ENCODE data around the gene MYL7. TPM values are rescaled to one million over a fixed set of nuclear protein-coding genes. Genes with fewer than 3 reads are reported as not detected.

The MYL7 gene
- total and polyA plus RNA-seq, 2 of the 13 experiments (the other 11 are each of a cell fraction or from before 2014, with no cell fraction given) = 1.8 TPM; not detected in 1

GRCh38 chr7:44105832-44106231, 35.3 kb downstream of the MYL7 start:
- Histone ChIP-seq H2AFZ (ENCODE audit: low read length) (no peak overlapping the region), H3K4me1 (ENCODE audit: insufficient read depth, low read length) (peaks cover 23% of the 10 kb centered on the region), H3K4me3 (replicated peaks in 1 of 3; ENCODE audit: insufficient read depth in 1 of 3, low read depth in 2 of 3, low read length in 3 of 3) (no peak overlapping the region), H3K27ac (ENCODE audit: extremely low read length, insufficient read depth, low read length) (no peak overlapping the region), H3K4me2 (ENCODE audit: low read depth, low read length) (no peak overlapping the region), H3K27me3 (ENCODE audit: control insufficient read depth in 1 of 2, insufficient read depth in 2 of 2, low read length in 2 of 2) (peaks cover 10 to 50% of the 10 kb centered on the region in 2 experiments; a peak in 4 of 5 replicates), H3K79me2 (ENCODE audit: insufficient read depth, low read length) (no peaks in the 10 kb centered on the region), H3K9me3 (ENCODE audit: low read length) (no peaks in the 10 kb centered on the region), H4K20me1 (ENCODE audit: insufficient read depth, low read length) (no peaks in the 10 kb centered on the region), H3K9ac (ENCODE audit: insufficient read depth, low read depth, low read length) (no peak overlapping the region), H3K36me3 (replicated peaks in 1 of 2; ENCODE audit: control insufficient read depth in 1 of 2, insufficient read depth in 2 of 2, low read length in 2 of 2) (no peaks in the 10 kb centered on the region)
- TF ChIP-seq, protein P1, sequence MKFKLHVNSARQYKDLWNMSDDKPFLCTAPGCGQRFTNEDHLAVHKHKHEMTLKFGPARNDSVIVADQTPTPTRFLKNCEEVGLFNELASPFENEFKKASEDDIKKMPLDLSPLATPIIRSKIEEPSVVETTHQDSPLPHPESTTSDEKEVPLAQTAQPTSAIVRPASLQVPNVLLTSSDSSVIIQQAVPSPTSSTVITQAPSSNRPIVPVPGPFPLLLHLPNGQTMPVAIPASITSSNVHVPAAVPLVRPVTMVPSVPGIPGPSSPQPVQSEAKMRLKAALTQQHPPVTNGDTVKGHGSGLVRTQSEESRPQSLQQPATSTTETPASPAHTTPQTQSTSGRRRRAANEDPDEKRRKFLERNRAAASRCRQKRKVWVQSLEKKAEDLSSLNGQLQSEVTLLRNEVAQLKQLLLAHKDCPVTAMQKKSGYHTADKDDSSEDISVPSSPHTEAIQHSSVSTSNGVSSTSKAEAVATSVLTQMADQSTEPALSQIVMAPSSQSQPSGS (CRISPR knock-in tag; IDR thresholded peaks at IDR 0.05) = no peak
- no peak for TF ChIP-seq ZNF33A (CRISPR knock-in tag; IDR thresholded peaks at IDR 0.05; ENCODE audit: borderline replicate concordance)
- TF ChIP-seq ATF7-NPFF (CRISPR knock-in tag; IDR thresholded peaks at IDR 0.05; ENCODE audit: low read depth) = no peak
- TF ChIP-seq, protein P2, sequence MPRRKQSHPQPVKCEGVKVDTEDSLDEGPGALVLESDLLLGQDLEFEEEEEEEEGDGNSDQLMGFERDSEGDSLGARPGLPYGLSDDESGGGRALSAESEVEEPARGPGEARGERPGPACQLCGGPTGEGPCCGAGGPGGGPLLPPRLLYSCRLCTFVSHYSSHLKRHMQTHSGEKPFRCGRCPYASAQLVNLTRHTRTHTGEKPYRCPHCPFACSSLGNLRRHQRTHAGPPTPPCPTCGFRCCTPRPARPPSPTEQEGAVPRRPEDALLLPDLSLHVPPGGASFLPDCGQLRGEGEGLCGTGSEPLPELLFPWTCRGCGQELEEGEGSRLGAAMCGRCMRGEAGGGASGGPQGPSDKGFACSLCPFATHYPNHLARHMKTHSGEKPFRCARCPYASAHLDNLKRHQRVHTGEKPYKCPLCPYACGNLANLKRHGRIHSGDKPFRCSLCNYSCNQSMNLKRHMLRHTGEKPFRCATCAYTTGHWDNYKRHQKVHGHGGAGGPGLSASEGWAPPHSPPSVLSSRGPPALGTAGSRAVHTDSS (CRISPR knock-in tag; conservative IDR thresholded peaks at IDR 0.05) = no peak
- no peak for TF ChIP-seq MED8 (CRISPR knock-in tag; IDR thresholded peaks at IDR 0.05; ENCODE audit: insufficient replicate concordance)
- TF ChIP-seq ZSCAN21 (CRISPR knock-in tag; IDR thresholded peaks at IDR 0.05; ENCODE audit: borderline replicate concordance) = no peak
- no peak for TF ChIP-seq KMT2A (CRISPR knock-in tag; IDR thresholded peaks at IDR 0.05)
- TF ChIP-seq ETS1 (CRISPR knock-in tag; IDR thresholded peaks at IDR 0.05) = no peak
- TF ChIP-seq ZZZ3 (CRISPR knock-in tag; IDR thresholded peaks at IDR 0.05; ENCODE audit: borderline replicate concordance) = no peak
- no peak for TF ChIP-seq HMG20B (CRISPR knock-in tag; conservative IDR thresholded peaks at IDR 0.05)
- TF ChIP-seq IRF1 (CRISPR knock-in tag; IDR thresholded peaks at IDR 0.05; ENCODE audit: low read depth) = no peak
- TF ChIP-seq JDP2 (CRISPR knock-in tag; IDR thresholded peaks at IDR 0.05; ENCODE audit: borderline replicate concordance) = no peak
- TF ChIP-seq, protein P3, sequence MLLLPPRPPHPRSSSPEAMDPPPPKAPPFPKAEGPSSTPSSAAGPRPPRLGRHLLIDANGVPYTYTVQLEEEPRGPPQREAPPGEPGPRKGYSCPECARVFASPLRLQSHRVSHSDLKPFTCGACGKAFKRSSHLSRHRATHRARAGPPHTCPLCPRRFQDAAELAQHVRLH (CRISPR knock-in tag; IDR thresholded peaks at IDR 0.05; ENCODE audit: borderline replicate concordance, low read depth) = no peak
- no peak for TF ChIP-seq BCLAF1 (IDR thresholded peaks at IDR 0.05)
- no peak for TF ChIP-seq ZBTB21 (CRISPR knock-in tag; IDR thresholded peaks at IDR 0.05)
- TF ChIP-seq ZEB1 (IDR thresholded peaks at IDR 0.05; ENCODE audit: insufficient replicate concordance, low read depth) = no peak
- BruUV-seq (replicated peaks) = no TSS peak
- FAIRE-seq (no peak), ATAC-seq (no peak), DNase-seq (ENCODE audit: low spot score) (no peak)
- ChIA-PET CTCF (ENCODE audit: low intra/inter-chr PET ratio, low total read pairs) (no interaction called here), POLR2A (no interaction called here)
- in situ Hi-C loops (cut with HindIII; ENCODE audit: extremely low pct_ligation_motif_present, low pct_unique_long_range_greater_than_20kb) (no loop called here), intact Hi-C loops (cut with micrococcal nuclease; ENCODE audit: unreplicated experiment) (no loop called here)
- WGBS (ENCODE audit: low lambda C conversion rate) = 6% methylated on average over 2 of the region's 2 CpGs
